Measurements from ENCODE around the gene UBE2M.
A peak's percentile ranks its signal among the peaks of the same experiment; 100 is the strongest.

The UBE2M gene

DNA sequence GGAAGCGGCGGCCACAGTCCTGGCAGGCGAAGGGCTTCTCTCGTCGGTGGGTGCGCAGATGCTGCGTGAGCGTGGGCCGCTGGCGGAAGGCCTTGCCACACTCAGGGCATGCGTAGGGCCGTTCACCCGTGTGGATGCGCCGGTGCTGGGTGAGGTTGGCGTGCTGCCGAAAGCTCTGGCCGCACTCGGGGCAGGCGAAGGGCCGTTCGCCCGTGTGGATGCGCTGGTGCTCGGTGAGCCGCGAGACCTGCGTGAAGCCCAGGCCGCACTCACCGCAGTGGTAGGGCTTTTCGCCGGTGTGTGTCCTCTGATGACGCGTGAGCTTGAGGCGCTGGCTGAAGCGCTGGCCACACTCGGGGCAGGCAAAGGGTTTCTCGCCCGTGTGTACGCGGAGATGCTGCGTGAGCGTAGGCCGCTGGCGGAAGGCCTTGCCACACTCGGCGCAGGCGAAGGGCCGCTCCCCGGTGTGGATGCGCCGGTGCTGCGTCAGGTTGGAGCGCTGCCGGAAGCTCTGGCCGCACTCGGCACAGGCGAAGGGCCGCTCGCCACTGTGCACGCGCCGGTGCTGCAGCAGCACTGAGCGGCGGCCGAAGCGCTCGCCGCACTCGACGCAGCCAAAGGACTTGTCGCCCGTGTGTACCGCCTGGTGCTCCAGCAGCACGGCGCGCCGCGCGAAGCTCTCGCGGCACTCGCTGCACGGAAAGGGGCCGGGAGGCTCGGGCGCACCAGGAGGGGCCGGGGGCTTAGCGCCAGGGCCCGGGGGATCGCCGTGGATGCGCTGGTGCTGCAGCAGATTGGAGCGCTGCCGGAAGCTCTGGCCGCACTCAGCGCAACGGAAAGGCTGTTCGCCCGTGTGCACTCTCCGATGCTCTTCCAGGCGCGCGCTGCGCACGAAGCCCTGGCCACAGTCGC, 4.0 kb upstream of the UBE2M start:
- DNase-seq (ENCODE audit: low read depth): no peak
- peak overlapping the region; percentile 28 for H3K4me3 ChIP-seq (ENCODE audit: control insufficient read depth, low read depth, low read length)

DNA sequence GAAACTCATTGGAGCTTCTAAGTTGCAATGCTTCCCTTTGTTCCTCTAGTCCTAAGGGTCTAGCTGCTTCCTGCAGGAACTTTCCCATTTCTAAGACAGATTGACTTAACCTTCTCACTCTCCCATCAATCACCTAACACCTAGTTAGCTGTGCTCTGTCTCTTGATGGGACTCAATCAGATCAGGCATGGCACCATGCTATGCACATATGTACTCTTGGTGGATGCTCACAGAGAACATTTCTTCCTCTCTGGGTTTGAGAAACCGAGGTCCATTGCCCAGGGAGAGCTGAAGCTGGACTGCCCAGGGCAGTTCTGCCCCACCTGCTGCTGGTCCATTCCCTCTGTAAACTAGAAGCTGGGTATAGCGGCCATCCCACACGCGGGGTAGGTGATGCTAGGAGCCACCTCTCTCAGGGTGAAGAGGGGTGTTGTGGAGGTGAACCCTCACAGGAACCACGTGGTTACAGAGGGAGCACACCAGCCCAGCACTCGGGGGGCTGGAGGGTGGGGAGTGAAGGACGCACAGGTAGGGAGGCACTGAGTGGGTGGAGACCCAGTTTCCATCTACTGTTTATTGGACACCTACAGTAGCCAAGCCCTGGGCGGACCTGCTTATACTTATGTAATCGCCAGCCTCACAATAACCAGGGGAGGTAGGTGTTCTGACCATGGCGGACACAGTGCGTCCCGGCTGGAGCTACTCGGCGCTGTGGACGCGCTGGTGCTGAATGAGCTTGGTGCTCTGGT, 3.1 kb upstream of the UBE2M start:
- DNase-seq (ENCODE audit: low read depth): no peak
- TF ChIP-seq, protein P1, sequence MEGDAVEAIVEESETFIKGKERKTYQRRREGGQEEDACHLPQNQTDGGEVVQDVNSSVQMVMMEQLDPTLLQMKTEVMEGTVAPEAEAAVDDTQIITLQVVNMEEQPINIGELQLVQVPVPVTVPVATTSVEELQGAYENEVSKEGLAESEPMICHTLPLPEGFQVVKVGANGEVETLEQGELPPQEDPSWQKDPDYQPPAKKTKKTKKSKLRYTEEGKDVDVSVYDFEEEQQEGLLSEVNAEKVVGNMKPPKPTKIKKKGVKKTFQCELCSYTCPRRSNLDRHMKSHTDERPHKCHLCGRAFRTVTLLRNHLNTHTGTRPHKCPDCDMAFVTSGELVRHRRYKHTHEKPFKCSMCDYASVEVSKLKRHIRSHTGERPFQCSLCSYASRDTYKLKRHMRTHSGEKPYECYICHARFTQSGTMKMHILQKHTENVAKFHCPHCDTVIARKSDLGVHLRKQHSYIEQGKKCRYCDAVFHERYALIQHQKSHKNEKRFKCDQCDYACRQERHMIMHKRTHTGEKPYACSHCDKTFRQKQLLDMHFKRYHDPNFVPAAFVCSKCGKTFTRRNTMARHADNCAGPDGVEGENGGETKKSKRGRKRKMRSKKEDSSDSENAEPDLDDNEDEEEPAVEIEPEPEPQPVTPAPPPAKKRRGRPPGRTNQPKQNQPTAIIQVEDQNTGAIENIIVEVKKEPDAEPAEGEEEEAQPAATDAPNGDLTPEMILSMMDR (IDR thresholded peaks at IDR 0.05; ENCODE audit: control insufficient read depth, insufficient read depth, low read depth, low read length, missing control alignments): no peak
- H3K4me3 ChIP-seq (ENCODE audit: control insufficient read depth, low read depth, low read length): no peak overlapping the region

More for the DNA sequence above, 4.0 kb upstream of the UBE2M start:
- TF ChIP-seq, protein P1 (IDR thresholded peaks at IDR 0.05; ENCODE audit: control insufficient read depth, insufficient read depth, low read depth, low read length, missing control alignments): no peak

DNA sequence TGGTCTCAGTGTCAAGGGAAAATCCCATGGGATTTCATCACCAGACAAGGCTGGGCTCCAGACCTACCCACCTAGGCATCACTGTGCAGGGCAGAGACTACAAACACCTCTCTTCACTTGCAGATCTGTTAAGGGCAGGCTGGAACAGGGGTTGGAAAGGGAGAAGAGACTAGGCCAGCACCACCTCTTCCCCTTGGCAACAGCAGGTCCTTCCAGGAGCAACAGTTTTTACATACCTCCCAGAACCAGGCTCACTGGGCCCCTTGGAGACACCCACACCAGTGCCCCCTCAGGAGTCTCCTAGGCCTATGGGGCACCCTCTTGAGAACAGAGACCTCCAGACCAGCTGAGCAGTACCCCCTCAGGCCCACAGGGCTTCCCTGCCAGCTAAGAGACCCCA, 2.5 kb upstream of the UBE2M start:
- H3K4me3 ChIP-seq (ENCODE audit: control insufficient read depth, low read depth, low read length): no peak overlapping the region
- DNase-seq (ENCODE audit: low read depth): no peak
- TF ChIP-seq, protein P1 (IDR thresholded peaks at IDR 0.05; ENCODE audit: control insufficient read depth, insufficient read depth, low read depth, low read length, missing control alignments): no peak

DNA sequence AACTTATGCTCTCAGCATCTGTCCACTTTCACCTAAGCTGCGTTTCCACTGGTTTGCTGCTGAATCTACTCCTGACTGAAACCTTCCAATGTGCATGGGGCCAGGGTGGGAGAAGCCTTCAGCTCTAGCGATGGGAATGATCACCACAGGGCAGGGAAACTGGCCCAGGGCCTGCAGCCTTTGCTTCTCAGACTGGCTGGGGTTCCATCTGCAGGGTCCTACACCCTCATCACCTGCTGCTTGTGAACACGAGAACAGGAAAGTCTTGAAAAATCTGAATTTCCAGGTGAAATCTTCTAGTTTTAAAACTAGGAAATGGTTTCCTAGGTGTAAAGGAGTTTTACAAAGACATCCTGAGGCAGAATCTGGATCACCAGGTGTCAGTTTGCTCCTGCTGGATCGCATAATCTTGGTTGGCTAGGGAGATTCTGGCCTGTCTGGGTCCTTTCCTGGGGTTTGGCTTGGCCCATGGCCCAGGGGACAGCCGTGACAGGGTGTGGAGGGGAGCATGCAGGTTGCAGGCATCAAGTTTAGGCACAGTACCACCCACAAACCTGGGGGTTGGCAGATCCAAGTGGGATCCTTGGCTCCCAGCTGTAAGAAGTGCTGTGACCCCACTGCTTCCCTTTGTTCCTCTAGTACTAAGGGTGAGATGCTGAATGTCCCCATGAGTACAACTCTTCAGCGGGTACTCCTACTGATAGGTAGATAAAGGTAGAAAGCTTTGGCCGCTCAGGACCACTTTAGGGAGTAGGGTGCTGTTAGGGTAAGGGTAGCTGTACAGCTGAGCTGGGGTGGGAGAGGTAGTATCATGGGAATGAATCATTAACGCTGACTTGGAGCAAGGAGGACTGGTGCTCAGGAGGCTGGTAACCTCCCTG, 1.8 kb upstream of the UBE2M start:
- TF ChIP-seq, protein P1 (IDR thresholded peaks at IDR 0.05; ENCODE audit: control insufficient read depth, insufficient read depth, low read depth, low read length, missing control alignments): no peak
- DNase-seq (ENCODE audit: low read depth): no peak
- H3K4me3 ChIP-seq (ENCODE audit: control insufficient read depth, low read depth, low read length): peak overlapping the region; percentile 93

DNA sequence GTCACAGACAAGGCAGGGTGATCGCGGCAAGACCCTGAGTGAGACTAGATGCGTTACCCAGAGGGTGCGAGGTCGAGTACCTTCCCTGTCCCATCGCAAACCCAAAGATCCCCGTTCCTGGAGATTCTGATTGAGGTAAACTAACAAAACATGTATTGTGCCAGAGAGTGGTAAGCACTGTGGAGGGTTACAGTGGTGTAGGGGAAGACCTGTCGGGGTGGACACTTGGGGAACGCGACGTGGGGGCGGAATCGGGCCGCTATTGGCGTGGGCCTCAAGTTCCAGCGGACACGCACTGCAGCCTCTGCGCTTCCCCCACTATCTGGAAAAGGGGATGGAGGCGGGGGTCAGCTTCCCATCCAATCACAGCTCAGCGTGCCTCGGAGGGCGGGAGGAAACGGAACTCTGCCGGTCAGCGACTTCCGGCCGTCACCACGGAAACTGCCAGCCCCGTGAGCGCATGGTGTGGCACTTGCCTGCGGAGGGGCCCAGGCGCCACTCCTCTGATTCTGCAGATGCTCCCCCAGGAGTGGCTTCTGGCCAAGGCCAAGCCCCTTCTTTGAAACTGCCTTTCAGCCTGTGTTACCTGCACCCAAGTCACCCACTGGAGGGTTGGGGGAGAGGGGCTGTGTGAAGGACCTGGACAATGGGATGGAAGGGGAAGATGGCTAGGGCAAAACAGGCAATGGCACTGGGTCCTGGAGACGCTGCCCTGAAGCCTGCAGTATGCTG, 1.0 kb upstream of the UBE2M start:
- H3K4me3 ChIP-seq (ENCODE audit: control insufficient read depth, low read depth, low read length): peak overlapping the region; percentile 93
- DNase-seq (ENCODE audit: low read depth): peak; percentile 74
- TF ChIP-seq, protein P1 (IDR thresholded peaks at IDR 0.05; ENCODE audit: control insufficient read depth, insufficient read depth, low read depth, low read length, missing control alignments): no peak

All from AG09309 (cell line).